ENCODE results near the gene MESP1.
"Not testable (repeated sequence)": the region's sequence is repeated elsewhere in the genome, so short reads cannot be mapped to it uniquely, and the experiment has no call there.

MESP1 gene

GRCh38 chr15:89750560-89751542 is at the start of gene MESP1:
Gene MESP1 (minus strand): TSS chr15:89751249. CDS start chr15:89751231, 18 bp downstream.
- no peak within 1 kb of the TSS for H3K27ac ChIP-seq (ENCODE audit: low read length)
- no peaks in the 10 kb centered on the region for H3K27me3 ChIP-seq (ENCODE audit: low read depth, low read length)
- H3K36me3 ChIP-seq (ENCODE audit: control insufficient read depth in 1 of 2, insufficient read depth in 2 of 2, low read length in 2 of 2) = no peaks in the 10 kb centered on the region
- H3K4me1 ChIP-seq (ENCODE audit: control insufficient read depth in 1 of 2, insufficient read depth in 2 of 2, low read length in 2 of 2) = peaks cover 0 to 10% of the 10 kb centered on the region in 2 donors
- peak within 1 kb of the TSS; percentile 37 to 73 for H3K4me3 ChIP-seq (ENCODE audit: low read depth in 1 of 2, low read length in 2 of 2)
- H3K9me3 ChIP-seq (ENCODE audit: control insufficient read depth in 1 of 2, low read length in 2 of 2) = no peaks in the 10 kb centered on the region

GRCh38 chr15:89799918-89800498 is 49.0 kb upstream of the MESP1 start:
- Histone ChIP-seq H3K9me3 (ENCODE audit: control insufficient read depth in 1 of 2, low read length in 2 of 2) (peaks cover 0 to 4% of the 10 kb centered on the region in 2 donors), H3K4me3 (ENCODE audit: low read depth in 1 of 2, low read length in 2 of 2) (no peak overlapping the region), H3K27me3 (ENCODE audit: low read depth, low read length) (no peaks in the 10 kb centered on the region), H3K4me1 (ENCODE audit: control insufficient read depth in 1 of 2, insufficient read depth in 2 of 2, low read length in 2 of 2) (no peaks in the 10 kb centered on the region), H3K27ac (ENCODE audit: low read length) (no peak overlapping the region), H3K36me3 (ENCODE audit: control insufficient read depth in 1 of 2, insufficient read depth in 2 of 2, low read length in 2 of 2) (peaks cover 0 to 6% of the 10 kb centered on the region in 2 donors)

GRCh38 chr15:89799011-89799911 is 48.2 kb upstream of the MESP1 start:
- Histone ChIP-seq H3K27ac (ENCODE audit: low read length) (no peak overlapping the region), H3K36me3 (ENCODE audit: control insufficient read depth in 1 of 2, insufficient read depth in 2 of 2, low read length in 2 of 2) (peaks cover 0 to 6% of the 10 kb centered on the region in 2 donors), H3K27me3 (ENCODE audit: low read depth, low read length) (no peaks in the 10 kb centered on the region), H3K9me3 (ENCODE audit: control insufficient read depth in 1 of 2, low read length in 2 of 2) (peaks cover 0 to 4% of the 10 kb centered on the region in 2 donors), H3K4me3 (ENCODE audit: low read depth in 1 of 2, low read length in 2 of 2) (no peak overlapping the region), H3K4me1 (ENCODE audit: control insufficient read depth in 1 of 2, insufficient read depth in 2 of 2, low read length in 2 of 2) (no peaks in the 10 kb centered on the region)

- Histone ChIP-seq H3K4me1 (ENCODE audit: control insufficient read depth in 1 of 2, insufficient read depth in 2 of 2, low read length in 2 of 2) (no peaks in the 10 kb centered on the region), H3K36me3 (ENCODE audit: control insufficient read depth in 1 of 2, insufficient read depth in 2 of 2, low read length in 2 of 2) (peaks cover 0 to 6% of the 10 kb centered on the region in 2 donors), H3K27me3 (ENCODE audit: low read depth, low read length) (no peaks in the 10 kb centered on the region), H3K4me3 (ENCODE audit: low read depth in 1 of 2, low read length in 2 of 2) (no peak overlapping the region), H3K27ac (ENCODE audit: low read length) (no peak overlapping the region), H3K9me3 (ENCODE audit: control insufficient read depth in 1 of 2, low read length in 2 of 2) (peaks cover 0 to 4% of the 10 kb centered on the region in 2 donors)
Measured at GRCh38 chr15:89797678-89798201, 46.7 kb upstream of the MESP1 start.

GRCh38 chr15:89795996-89796395 is 44.9 kb upstream of the MESP1 start:
- Histone ChIP-seq H3K4me3 (ENCODE audit: low read depth in 1 of 2, low read length in 2 of 2) (no peak overlapping the region), H3K36me3 (ENCODE audit: control insufficient read depth in 1 of 2, insufficient read depth in 2 of 2, low read length in 2 of 2) (no peaks in the 10 kb centered on the region), H3K27me3 (ENCODE audit: low read depth, low read length) (no peaks in the 10 kb centered on the region), H3K27ac (ENCODE audit: low read length) (no peak overlapping the region), H3K9me3 (ENCODE audit: control insufficient read depth in 1 of 2, low read length in 2 of 2) (peaks cover 0 to 4% of the 10 kb centered on the region in 2 donors), H3K4me1 (ENCODE audit: control insufficient read depth in 1 of 2, insufficient read depth in 2 of 2, low read length in 2 of 2) (no peaks in the 10 kb centered on the region)

GRCh38 chr15:89794627-89795241 is 43.7 kb upstream of the MESP1 start:
- H3K4me1 ChIP-seq (ENCODE audit: control insufficient read depth in 1 of 2, insufficient read depth in 2 of 2, low read length in 2 of 2) = no peaks in the 10 kb centered on the region
- no peaks in the 10 kb centered on the region for H3K36me3 ChIP-seq (ENCODE audit: control insufficient read depth in 1 of 2, insufficient read depth in 2 of 2, low read length in 2 of 2)
- no peaks in the 10 kb centered on the region for H3K27me3 ChIP-seq (ENCODE audit: low read depth, low read length)
- H3K4me3 ChIP-seq (ENCODE audit: low read depth in 1 of 2, low read length in 2 of 2) = no peak overlapping the region
- no peak overlapping the region for H3K27ac ChIP-seq (ENCODE audit: low read length)
- H3K9me3 ChIP-seq (ENCODE audit: control insufficient read depth in 1 of 2, low read length in 2 of 2) = peaks cover 0 to 4% of the 10 kb centered on the region in 2 donors

GRCh38 chr15:89792106-89792805 is 41.2 kb upstream of the MESP1 start:
- Histone ChIP-seq H3K36me3 (ENCODE audit: control insufficient read depth in 1 of 2, insufficient read depth in 2 of 2, low read length in 2 of 2) (peaks cover 0 to 3% of the 10 kb centered on the region in 2 donors), H3K9me3 (ENCODE audit: control insufficient read depth in 1 of 2, low read length in 2 of 2) (peaks cover 0 to 4% of the 10 kb centered on the region in 2 donors), H3K4me3 (ENCODE audit: low read depth in 1 of 2, low read length in 2 of 2) (no peak overlapping the region), H3K27me3 (ENCODE audit: low read depth, low read length) (no peaks in the 10 kb centered on the region), H3K27ac (ENCODE audit: low read length) (no peak overlapping the region), H3K4me1 (ENCODE audit: control insufficient read depth in 1 of 2, insufficient read depth in 2 of 2, low read length in 2 of 2) (no peaks in the 10 kb centered on the region)

GRCh38 chr15:89790661-89791060 is 39.6 kb upstream of the MESP1 start:
- peaks cover 0 to 3% of the 10 kb centered on the region in 2 donors for H3K36me3 ChIP-seq (ENCODE audit: control insufficient read depth in 1 of 2, insufficient read depth in 2 of 2, low read length in 2 of 2)
- no peak overlapping the region for H3K27ac ChIP-seq (ENCODE audit: low read length)
- no peaks in the 10 kb centered on the region for H3K27me3 ChIP-seq (ENCODE audit: low read depth, low read length)
- H3K9me3 ChIP-seq (ENCODE audit: control insufficient read depth in 1 of 2, low read length in 2 of 2) = no peaks in the 10 kb centered on the region
- no peak overlapping the region for H3K4me3 ChIP-seq (ENCODE audit: low read depth in 1 of 2, low read length in 2 of 2)
- no peaks in the 10 kb centered on the region for H3K4me1 ChIP-seq (ENCODE audit: control insufficient read depth in 1 of 2, insufficient read depth in 2 of 2, low read length in 2 of 2)

- H3K9me3 ChIP-seq (ENCODE audit: control insufficient read depth in 1 of 2, low read length in 2 of 2) = no peaks in the 10 kb centered on the region
- no peaks in the 10 kb centered on the region for H3K27me3 ChIP-seq (ENCODE audit: low read depth, low read length)
- peaks cover 0 to 3% of the 10 kb centered on the region in 2 donors for H3K36me3 ChIP-seq (ENCODE audit: control insufficient read depth in 1 of 2, insufficient read depth in 2 of 2, low read length in 2 of 2)
- no peak overlapping the region for H3K27ac ChIP-seq (ENCODE audit: low read length)
- H3K4me1 ChIP-seq (ENCODE audit: control insufficient read depth in 1 of 2, insufficient read depth in 2 of 2, low read length in 2 of 2) = no peaks in the 10 kb centered on the region
- no peak overlapping the region for H3K4me3 ChIP-seq (ENCODE audit: low read depth in 1 of 2, low read length in 2 of 2)
Measured at GRCh38 chr15:89790206-89790605, 39.2 kb upstream of the MESP1 start.

- H3K27ac ChIP-seq (ENCODE audit: low read length); H3K27me3 ChIP-seq (ENCODE audit: low read depth, low read length); H3K4me1 ChIP-seq (ENCODE audit: control insufficient read depth in 1 of 2, insufficient read depth in 2 of 2, low read length in 2 of 2); H3K4me3 ChIP-seq (ENCODE audit: low read depth in 1 of 2, low read length in 2 of 2); H3K9me3 ChIP-seq (ENCODE audit: control insufficient read depth in 1 of 2, low read length in 2 of 2); H3K36me3 ChIP-seq (ENCODE audit: control insufficient read depth in 1 of 2, insufficient read depth in 2 of 2, low read length in 2 of 2): not testable (repeated sequence)
Measured at GRCh38 chr15:89788585-89788984, 37.5 kb upstream of the MESP1 start.
